Subcutaneous adipose tissue (tissue), 4 donors: ENCODE data around the gene LYVE1. TPM values are rescaled to one million over a fixed set of nuclear protein-coding genes. Genes with fewer than 3 reads are reported as not detected.

Experiments
- CTCF ChIP-seq: fragments of 450-650 bp; IDR thresholded peaks from one replicate; pipeline ENCODE4 v1.5.1; 2016; ENCODE audit warnings: low read depth, mild to moderate bottlenecking, control low read depth, antibody characterized with exemption, moderate library complexity
- total RNA-seq, 4 donors: library from RNA; depleted of rRNA; stranded (reverse); fragments of >200 nt; gene quantifications; one replicate each; pipeline ENCODE4 v1.1.0, GENCODE V29; 2016

LYVE1 gene
- total RNA-seq, 4 donors from 2014 or later = 110 to 428 (median 207) TPM

- TF ChIP-seq CTCF = no peak
Measured at GRCh38 chr11:10605941-10606381, 37.5 kb upstream of the LYVE1 start.

GRCh38 chr11:10604798-10605197 is 36.3 kb upstream of the LYVE1 start:
- no peak for TF ChIP-seq CTCF

- no peak for TF ChIP-seq CTCF
Measured at GRCh38 chr11:10604340-10604748, 35.9 kb upstream of the LYVE1 start.

DNA sequence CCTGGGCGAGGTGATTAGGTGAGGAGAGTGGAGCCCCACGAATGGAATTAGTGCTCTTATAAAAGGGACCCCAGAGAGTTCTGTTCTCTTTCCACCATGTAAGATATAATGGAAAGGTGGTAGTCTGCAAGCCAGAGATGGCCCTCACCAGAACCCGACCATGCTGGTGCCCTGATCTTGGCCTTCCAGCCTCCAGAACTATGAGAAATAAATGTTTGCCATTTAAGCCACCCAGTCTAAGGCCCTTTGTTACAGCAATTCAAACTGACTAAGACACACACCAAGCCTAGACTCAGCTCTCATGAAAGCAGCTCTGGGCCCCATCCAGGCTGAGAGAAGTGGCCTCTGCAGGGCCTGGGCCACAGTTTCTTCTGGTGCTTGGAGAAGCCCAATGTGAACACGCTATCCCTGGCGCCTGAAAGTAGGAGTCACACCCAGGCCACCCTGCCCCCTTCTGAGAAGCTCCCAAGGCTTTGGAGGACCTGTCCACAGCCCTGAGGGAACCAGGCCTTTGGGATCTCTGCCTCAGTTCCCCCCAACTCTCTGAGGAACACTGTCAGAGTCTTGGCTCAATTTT is 35.3 kb upstream of the LYVE1 start:
- TF ChIP-seq CTCF = no peak

DNA sequence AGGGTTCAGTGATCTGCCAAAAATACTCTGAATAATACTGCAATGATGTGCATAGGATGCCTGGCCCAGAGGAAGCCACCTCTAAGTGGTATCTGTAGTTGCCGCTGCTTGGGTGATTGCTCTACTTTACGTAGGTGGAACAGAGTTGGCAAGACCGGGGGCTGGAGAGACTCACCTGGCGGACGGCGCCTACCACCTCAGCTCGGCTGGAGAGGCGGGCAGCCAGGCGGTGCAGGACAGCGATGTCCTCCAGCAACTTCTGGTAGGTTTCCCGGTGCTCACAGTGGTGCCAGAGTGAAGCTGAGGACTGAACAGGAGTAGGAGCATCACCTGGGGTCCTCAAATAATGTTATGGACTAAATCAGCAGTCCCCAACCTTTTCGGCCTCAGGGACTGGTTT is 34.5 kb upstream of the LYVE1 start:
- no peak for TF ChIP-seq CTCF

- no peak for TF ChIP-seq CTCF
Measured at GRCh38 chr11:10602366-10602765, 33.9 kb upstream of the LYVE1 start.

- no peak for TF ChIP-seq CTCF
Measured at GRCh38 chr11:10601837-10602236, 33.4 kb upstream of the LYVE1 start.
